HG03378 (cell line): ENCODE results near the gene ELP5.

Experiments used
- ATAC-seq: cut with Tn5 transposase; IDR thresholded peaks from one replicate; pipeline ENCODE4 v1.9.1; 2021; ENCODE audit warnings: mild to moderate bottlenecking, moderate library complexity; ENCODE audit not compliant: unreplicated experiment

Gene ELP5

DNA sequence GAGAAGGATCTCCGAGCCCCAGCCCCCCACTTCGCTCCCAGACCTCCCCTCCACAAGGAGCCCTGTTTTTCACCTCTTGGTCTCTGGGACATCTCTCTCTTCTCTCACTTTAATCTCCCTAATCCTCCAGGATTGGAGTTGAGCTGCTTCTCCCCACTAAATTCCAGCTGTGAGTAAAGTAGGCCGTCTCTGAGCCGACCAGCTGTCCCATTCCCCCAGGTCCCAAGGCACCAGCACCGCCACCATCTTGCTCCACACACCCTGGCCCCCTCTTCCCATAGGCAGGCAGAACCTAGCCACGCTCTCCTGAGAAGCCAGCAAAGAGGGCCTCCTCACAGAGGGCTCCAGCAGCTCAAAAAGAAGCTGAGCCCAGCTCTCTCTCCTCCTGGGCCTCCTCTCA, 33.3 kb upstream of the ELP5 start:
- ATAC-seq, result no peak

DNA sequence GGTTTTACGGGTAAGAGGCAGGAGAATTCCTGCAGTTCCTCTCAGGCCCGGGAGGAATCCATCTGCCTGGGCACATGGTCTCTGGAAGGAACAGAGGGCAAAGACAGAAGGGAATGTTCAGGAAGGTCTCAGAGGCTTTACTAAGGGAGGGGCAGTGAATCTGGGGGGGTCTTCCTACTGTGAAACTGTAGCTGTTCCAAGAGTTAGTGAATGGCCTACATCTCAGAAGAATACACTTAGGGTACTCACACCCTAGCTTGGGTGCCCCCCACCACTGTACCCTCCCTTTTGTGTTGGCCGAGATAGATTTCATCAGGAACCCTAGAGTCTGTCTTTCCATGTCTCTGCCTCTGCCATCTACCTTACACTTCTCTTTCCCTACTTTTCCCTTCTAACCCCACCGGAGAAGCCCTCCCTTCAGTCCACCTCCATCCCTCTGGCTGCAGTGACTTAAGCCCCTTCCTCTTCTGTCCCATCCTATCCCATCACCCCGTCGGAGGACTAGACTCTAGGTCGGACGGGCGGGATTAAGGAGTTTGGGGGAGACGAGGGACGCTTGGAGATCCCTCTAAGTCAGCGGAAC, 32.7 kb upstream of the ELP5 start:
- no peak for ATAC-seq

DNA sequence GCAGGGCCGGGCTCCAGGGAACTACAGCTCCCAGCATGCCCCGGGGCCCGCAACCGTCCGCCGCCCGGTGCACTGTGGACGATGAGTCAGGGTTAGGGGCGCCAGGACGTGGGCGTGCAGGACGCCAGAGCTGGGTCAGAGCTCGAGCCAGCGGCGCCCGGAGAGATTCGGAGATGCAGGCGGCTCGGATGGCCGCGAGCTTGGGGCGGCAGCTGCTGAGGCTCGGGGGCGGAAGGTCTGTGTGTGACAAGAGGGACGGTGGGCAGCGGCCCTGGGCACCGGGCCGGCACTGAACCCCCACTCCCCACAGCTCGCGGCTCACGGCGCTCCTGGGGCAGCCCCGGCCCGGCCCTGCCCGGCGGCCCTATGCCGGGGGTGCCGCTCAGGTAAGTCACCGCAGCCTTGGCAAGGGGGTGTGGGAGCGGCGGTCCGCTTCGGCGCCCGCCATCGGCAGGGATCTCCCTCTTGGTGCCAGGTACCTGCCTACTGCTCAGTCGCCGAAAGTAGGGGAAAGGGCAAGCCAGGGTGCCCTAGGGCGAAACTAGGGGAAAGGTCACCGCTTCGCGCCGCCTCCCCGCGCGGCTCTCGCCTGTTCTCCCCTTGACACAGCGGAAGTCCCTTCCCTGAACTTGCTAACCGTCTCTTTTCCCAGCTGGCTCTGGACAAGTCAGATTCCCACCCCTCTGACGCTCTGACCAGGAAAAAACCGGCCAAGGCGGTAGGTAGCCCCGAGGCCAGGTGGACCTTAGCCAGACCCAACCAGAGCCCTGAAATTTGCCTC, 32.0 kb upstream of the ELP5 start, which contains the start of the genes ACADVL and DLG4:
Gene ACADVL (plus strand): TSS at position 127 of the 781 bp plus-strand sequence. CDS start 47 bp downstream, at position 174.
Gene DLG4 (minus strand): TSS at position 25 of the 781 bp plus-strand sequence.
- no peak for ATAC-seq

DNA sequence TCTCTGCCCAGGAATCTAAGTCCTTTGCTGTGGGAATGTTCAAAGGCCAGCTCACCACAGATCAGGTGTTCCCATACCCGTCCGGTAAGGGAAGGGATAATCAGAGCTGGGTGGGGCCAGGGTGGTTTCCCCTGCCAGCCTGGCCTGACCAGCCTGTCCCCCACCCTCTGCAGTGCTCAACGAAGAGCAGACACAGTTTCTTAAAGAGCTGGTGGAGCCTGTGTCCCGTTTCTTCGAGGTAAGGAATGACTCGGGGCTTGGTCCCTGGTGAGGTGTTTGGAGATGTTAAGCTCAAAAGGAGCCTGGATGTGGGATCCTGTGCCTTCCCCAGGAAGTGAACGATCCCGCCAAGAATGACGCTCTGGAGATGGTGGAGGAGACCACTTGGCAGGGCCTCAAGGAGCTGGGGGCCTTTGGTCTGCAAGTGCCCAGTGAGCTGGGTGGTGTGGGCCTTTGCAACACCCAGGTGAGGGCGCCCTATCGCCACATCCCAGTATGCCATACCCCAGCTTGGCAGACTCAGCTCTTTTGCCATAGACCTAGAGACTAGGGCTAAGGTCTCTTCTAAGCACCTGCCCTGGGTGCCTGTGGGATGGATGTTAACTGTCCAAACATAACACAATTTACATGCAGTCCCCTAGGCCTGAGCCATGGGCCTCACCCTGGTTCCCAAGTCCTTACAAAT, 31.3 kb upstream of the ELP5 start:
- ATAC-seq, result no peak

DNA sequence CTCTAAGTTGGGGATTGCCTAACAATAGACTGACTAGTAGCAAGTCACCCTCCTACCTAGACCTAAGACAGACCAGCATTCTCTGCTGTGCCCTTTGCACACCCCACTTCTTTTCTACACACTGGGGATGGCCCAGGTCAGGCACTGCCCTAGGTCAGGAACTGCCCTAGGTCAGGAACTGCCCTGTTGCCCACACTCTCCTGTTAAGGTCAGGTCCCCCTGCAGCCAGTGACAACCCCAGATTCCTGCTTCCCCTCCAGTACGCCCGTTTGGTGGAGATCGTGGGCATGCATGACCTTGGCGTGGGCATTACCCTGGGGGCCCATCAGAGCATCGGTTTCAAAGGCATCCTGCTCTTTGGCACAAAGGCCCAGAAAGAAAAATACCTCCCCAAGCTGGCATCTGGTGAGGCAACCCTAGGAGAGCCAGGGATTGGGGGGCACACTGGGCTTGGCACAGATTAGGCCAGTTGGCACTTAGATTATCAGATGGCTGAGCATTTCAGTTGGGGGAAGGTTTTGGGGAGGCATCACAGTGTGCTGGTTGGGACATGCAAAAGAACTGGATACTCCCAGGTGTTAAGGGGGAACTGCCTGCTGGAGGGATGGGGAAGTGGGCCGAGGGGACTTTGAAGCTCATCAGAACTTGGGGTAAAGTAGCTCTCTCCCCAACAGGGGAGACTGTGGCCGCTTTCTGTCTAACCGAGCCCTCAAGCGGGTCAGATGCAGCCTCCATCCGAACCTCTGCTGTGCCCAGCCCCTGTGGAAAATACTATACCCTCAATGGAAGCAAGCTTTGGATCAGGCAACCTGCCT, 30.5 kb upstream of the ELP5 start:
- ATAC-seq, result no peak

DNA sequence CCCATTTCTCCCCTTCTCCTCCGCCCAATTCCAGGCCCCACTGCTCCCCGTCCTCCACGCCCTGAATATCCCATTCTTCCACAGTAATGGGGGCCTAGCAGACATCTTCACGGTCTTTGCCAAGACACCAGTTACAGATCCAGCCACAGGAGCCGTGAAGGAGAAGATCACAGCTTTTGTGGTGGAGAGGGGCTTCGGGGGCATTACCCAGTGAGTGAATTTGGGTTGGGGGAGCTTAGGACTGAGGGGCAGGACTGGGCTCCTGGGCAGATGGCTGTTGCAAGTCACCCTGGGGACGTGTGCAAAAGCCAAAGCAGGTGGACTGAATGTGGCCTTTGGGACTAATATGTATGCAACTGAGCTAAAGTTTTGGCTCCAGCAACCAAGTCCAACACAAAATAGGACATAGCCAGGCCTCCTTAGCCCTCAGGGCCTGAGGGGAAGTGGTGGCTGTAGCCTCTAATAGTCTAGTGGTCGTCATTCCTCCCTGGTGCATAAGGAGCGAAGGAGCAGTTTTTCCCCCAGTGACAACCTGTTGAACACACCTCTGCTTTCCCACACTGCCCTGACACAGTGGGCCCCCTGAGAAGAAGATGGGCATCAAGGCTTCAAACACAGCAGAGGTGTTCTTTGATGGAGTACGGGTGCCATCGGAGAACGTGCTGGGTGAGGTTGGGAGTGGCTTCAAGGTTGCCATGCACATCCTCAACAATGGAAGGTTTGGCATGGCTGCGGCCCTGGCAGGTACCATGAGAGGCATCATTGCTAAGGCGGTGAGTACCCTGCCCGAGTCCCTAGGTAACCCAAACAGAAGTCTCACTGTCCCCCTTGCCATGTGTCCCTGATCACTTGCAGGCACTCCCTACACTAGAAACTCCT, 29.7 kb upstream of the ELP5 start:
- no peak for ATAC-seq

DNA sequence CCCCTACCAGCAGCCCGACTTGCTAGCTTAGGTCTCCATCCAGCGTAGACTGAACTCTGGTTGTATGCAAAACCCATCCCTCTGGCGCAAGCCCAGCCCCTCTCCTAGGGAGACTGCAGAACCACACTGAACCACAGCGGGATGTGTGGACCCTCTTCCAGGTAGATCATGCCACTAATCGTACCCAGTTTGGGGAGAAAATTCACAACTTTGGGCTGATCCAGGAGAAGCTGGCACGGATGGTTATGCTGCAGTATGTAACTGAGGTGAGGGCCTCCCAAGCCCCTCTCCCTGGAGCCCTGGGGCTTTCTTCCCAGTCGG, 29.1 kb upstream of the ELP5 start:
- no peak for ATAC-seq

DNA sequence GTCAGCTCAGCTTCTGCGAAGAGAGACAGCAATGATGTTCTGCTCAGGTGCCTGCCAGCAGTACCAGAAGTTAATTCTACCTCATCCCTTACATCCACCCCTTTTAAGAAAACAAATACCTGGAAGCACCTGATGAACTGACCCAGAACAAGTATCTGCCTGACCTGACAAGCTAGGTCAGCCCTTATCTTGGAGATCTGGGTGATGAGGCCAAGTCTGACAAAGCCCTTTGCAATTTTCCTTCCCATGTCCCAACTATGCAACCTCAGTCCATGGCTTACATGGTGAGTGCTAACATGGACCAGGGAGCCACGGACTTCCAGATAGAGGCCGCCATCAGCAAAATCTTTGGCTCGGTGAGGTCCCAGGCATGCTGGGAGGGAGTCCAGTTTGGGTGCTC, 28.6 kb upstream of the ELP5 start:
- no peak for ATAC-seq

DNA sequence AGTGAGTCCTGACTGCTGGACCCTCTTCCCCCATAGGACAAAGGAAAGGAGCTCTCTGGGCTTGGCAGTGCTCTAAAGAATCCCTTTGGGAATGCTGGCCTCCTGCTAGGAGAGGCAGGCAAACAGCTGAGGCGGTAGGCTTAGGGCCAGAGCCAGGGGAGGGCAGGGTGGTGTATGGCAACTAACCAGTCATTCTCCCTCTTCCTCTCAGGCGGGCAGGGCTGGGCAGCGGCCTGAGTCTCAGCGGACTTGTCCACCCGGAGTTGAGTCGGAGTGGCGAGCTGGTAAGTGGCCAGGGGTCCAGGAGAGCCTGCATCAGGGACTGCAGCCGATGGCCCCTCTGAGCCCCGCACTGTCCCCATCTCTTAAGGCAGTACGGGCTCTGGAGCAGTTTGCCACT, 27.9 kb upstream of the ELP5 start:
- ATAC-seq, result no peak

DNA sequence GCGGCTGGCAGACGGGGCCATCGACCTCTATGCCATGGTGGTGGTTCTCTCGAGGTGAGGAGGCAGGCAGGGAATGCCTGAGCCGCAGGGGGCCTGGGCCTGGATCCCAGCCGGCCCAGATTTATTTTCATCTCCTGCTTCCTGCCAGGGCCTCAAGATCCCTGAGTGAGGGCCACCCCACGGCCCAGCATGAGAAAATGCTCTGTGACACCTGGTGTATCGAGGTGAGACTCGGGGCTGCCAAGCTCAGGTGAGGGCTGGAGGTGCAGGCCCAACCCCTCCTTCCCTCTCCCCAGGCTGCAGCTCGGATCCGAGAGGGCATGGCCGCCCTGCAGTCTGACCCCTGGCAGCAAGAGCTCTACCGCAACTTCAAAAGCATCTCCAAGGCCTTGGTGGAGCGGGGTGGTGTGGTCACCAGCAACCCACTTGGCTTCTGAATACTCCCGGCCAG, 27.3 kb upstream of the ELP5 start:
- ATAC-seq, result no peak

DNA sequence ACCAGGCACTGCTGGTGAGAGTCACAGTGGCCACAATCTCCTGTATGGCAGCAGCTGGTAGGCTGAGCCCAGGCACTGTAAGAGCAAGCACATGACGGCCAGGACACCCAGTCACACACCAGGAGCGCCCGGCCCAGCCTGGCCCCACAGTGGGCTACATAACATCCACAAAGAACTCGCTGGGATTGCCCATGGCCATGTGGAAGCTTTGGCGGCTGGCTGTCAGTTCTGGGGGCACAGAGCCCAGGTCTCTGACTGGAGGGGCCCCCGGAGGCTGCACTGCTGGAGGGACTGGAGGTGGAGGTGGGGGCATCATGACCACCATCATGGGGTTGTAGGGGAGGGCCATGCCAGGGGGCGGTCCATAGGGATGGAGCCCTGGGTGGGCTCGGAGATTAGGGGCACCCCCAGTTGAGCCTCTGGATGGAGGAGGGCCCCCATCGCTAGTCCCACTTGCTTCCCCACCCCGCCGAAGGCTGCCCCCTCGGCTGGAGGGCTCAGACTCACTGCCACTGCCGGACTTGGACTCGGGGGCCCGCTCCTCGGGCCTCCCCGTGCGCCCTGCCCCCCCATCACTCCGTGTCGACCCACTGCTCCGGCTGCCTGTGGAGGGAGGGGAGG, 26.2 kb upstream of the ELP5 start:
- no peak for ATAC-seq

DNA sequence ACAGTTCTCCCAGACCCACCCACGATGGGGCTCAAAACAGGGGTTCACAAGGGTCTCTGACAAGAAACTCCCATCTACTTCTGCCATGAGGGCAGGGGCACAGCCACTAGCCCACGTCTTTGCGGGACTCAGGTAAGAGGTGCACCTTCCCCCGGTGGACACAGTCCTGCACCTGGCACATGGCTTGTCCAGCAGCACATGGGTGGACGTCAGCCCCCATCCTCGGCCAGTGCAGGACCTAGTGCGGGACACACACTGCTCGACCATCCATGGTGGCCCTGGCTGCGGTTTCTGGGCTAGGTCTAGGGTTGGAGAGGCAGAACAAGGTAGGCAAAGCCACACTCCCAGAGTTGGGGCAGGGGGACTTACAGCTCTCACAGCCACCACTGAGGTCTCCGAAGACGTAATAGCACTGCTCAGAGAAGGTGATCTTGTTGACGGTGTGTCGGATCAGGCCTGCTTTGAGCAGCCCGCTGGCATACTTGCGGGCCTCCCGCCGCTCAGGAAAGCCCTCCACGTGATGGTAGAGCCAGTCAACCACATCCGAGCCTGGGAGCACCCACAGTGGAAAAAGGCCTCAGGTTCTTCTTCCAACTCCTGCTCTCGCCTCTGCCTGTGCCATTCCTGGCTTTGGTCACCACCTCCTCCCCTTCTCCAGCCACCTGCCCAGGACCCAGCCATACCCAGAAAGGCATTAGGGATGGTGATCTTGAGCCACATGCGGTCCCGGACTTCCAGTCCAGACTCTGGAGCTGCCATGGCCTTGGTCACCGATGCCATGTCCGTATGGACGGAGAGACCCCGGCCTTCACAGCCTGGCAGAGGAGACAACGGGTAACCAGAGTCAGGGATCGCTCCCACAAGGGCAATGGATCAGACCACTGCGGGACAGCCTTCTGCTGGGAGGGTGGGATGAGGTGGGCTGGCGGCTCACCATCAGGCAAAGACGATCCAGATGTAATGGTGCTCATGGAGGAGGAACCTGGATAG, 25.0 kb upstream of the ELP5 start:
- no peak for ATAC-seq

DNA sequence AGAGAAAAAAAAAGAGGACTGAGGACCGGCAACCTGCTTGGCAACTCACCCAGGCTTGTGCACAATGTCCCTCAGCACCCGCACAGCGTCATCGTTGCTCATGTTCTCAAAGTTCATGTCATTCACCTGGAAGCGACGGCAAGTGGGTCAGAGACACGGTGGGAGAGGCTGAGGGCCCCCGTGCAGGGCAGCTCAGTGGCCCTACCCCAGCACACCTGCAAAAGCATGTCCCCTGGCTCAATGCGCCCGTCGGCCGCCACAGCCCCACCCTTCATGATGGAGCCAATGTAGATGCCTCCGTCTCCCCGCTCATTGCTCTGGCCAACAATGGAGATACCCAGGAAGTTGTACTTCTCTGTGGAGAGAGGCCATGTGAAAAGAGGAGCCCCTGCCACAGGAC, 23.1 kb upstream of the ELP5 start:
- ATAC-seq, result no peak

DNA sequence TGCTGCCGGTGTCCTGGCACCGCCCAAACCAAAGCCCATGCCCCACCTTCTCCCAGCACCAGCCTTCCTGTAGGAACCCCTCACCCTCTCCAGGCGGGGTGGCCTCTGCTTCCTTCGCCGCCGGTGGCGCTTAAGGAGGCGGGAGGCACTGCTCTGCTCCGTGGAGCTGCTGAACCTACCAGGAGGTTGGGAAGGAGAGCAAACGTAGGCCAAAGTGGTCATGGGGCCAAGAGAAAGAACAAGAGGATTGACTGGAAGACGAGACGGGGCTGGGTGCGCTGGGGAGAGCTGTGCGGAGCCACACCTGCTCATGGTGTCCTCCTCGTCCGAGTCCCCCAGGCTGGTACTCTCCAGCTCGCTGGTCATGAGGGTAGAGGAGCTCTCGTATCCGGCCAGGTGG, 22.5 kb upstream of the ELP5 start:
- no peak for ATAC-seq

DNA sequence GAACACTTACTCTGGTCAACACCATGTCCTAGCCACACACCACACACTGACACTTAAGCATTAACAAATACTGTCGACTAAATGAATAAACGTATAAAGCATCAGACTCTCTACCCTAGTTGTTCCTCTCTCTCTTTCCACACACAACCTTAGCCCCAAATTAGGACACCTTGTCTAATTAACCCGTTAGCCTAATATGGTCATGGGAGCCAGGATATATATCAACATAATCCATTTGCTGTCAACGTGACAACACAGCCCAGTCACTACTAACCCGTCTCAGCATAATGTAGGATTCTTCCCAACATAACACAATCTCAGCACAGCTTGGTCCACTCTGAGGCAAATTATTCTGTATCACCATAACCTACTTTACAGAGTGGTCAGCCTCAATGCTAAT, 19.9 kb upstream of the ELP5 start:
- ATAC-seq, result no peak

DNA sequence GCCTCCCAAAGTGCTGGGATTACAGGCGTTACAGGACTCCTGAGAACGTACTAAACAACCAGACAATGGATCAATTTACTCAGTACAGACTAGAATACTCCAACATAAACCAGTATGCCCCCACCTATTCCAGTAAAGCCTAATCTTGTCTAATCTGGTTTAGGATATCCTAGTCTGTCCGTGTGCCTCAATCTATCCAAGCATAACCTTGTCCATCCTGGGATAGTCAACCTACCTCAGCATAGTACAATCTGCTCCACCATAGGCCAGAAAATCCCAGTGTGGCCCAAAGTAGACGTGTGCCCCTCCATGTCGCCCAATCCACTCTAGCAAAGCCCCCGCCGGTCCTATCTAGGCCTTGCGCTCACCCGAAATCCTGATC, 18.3 kb upstream of the ELP5 start:
- no peak for ATAC-seq

DNA sequence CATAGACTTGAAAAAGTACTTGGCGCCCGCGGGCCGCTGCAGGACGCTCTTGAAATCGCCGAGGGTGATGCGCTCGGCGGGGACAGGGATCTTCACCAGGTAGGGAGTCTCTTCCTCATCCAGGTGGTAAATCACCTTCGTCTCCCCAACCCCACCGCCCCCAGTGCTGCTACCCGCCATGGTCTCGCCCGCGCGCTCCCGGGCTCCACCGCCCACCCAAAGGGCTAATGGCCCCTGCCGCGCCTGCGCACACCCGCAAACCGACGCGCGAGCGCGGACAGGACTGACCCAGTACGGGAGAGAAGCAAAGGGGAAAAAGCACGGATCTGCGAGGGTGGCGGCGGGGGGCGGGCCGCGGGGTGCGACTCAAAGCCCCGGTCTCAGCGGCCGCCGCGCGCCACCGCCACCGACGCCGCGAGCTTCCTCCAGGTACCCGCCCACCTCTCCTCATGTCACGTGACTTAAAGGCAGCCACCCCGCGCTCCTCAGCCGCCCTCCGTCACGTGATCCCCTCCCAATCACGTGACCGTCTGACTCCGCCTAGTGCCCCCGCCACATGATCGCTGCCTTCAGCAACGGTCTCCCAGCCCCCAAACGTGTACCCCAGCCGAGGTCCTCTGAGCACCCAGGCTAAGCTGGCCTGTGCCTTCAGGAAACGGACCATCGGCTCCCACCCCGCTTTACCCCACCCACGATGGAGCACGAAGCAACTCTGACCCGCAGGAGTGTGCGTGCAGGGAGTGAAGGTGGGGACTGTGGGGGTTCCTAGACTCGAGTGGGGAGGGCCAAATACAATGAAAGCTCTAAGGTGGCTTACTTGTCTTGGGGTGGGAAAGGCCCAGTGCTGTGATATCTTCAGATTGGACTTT, 17.7 kb upstream of the ELP5 start, which contains the start of gene DVL2:
Gene DVL2 (minus strand): TSS at position 435 of the 869 bp plus-strand sequence. CDS start 255 bp downstream, at position 180.
- ATAC-seq, result peak; percentile 54
